Neural progenitor cell (in vitro differentiated cells): Measurements from ENCODE around the gene LIPJ. TPM values are rescaled to one million over a fixed set of nuclear protein-coding genes. Genes with fewer than 3 reads are reported as not detected.

Experiments
- DNase-seq: peaks from one replicate; pipeline ENCODE4 v3.0.0-alpha.2; 2016; ENCODE audit warnings: low spot score
- H2AFZ ChIP-seq: fragments of 200-600 bp; sonication (generic); replicated peaks from 2 replicates; pipeline ENCODE4 v1.6.1; 2016; ENCODE audit warnings: antibody characterized with exemption
- H3F3A ChIP-seq: fragments of 200-600 bp; sonication (generic); 2 replicates; pipeline ENCODE4 v1.6.1; 2016; ENCODE audit warnings: antibody characterized with exemption, low read depth
- H3K27ac ChIP-seq: fragments of 200-600 bp; sonication (generic); 2 replicates; pipeline ENCODE4 v1.5.1; 2016; ENCODE audit warnings: mild to moderate bottlenecking
- H3K27me3 ChIP-seq: fragments of 200-600 bp; sonication (generic); 2 replicates; pipeline ENCODE4 v1.6.1; 2016; ENCODE audit warnings: mild to moderate bottlenecking, moderate library complexity
- H3K36me3 ChIP-seq: fragments of 200-600 bp; sonication (generic); 2 replicates; pipeline ENCODE4 v1.5.1; 2016
- H3K4me1 ChIP-seq: fragments of 200-600 bp; sonication (generic); 2 replicates; pipeline ENCODE4 v1.6.1; 2016; ENCODE audit warnings: mixed run types
- H3K4me2 ChIP-seq: fragments of 200-600 bp; sonication (generic); 2 replicates; pipeline ENCODE4 v1.6.1; 2016
- H3K4me3 ChIP-seq: fragments of 200-600 bp; sonication (generic); 2 replicates; pipeline ENCODE4 v1.5.1; 2016
- H3K79me2 ChIP-seq: fragments of 200-600 bp; sonication (generic); 2 replicates; pipeline ENCODE4 v1.6.1; 2016; ENCODE audit warnings: low read depth
- H3K9ac ChIP-seq: fragments of 200-600 bp; sonication (generic); 2 replicates; pipeline ENCODE4 v1.6.1; 2016
- H3K9me3 ChIP-seq: fragments of 200-600 bp; sonication (generic); 2 replicates; pipeline ENCODE4 v1.5.1; 2016; ENCODE audit warnings: low read depth
- H4K20me1 ChIP-seq: fragments of 200-600 bp; sonication (generic); 2 replicates; pipeline ENCODE4 v1.6.1; 2016; ENCODE audit warnings: low read depth
- H3K27ac Mint-ChIP-seq: 3 replicates; pipeline ENCODE4 v1.8.0; 2021; ENCODE audit warnings: mixed read lengths
- H3K27me3 Mint-ChIP-seq: 2 replicates; pipeline ENCODE4 v1.8.0; 2022; ENCODE audit warnings: low read depth, mild to moderate bottlenecking, inconsistent platforms, moderate library complexity, mixed read lengths; ENCODE audit not compliant: insufficient read depth
- H3K36me3 Mint-ChIP-seq: 3 replicates; pipeline ENCODE4 v1.8.0; 2021; ENCODE audit warnings: mixed read lengths
- H3K4me1 Mint-ChIP-seq: 3 replicates; pipeline ENCODE4 v1.8.0; 2021; ENCODE audit warnings: mixed read lengths
- H3K4me3 Mint-ChIP-seq: 3 replicates; pipeline ENCODE4 v1.8.0; 2021; ENCODE audit warnings: mild to moderate bottlenecking, moderate library complexity, mixed read lengths
- H3K9me3 Mint-ChIP-seq: 3 replicates; pipeline ENCODE4 v1.8.0; 2020; ENCODE audit warnings: mixed read lengths
- EZH2 ChIP-seq: fragments of 200-600 bp; sonication (generic); IDR thresholded peaks from 2 replicates; pipeline ENCODE4 v1.6.1; 2017; ENCODE audit warnings: antibody characterized with exemption, mild to moderate bottlenecking, moderate library complexity
- EZH2phosphoT487 ChIP-seq: fragments of 200-600 bp; sonication (generic); IDR thresholded peaks from 2 replicates; pipeline ENCODE4 v1.6.1; 2017; ENCODE audit warnings: antibody characterized with exemption
- total RNA-seq: library from RNA; depleted of rRNA; stranded (reverse); fragments of >200 nt; gene quantifications from 2 replicates; pipeline ENCODE4 v1.2.3, GENCODE V29; 2015; ENCODE audit warnings: low replicate concordance
- TF ChIP-seq, protein P1 (sequence below): fragments of 200-600 bp; sonication (generic); IDR thresholded peaks from 2 replicates; pipeline ENCODE4 v1.5.1; 2017; ENCODE audit warnings: antibody characterized with exemption, mild to moderate bottlenecking

The LIPJ gene
- total RNA-seq, 1 donor from 2014 or later, result 0.39 TPM

DNA sequence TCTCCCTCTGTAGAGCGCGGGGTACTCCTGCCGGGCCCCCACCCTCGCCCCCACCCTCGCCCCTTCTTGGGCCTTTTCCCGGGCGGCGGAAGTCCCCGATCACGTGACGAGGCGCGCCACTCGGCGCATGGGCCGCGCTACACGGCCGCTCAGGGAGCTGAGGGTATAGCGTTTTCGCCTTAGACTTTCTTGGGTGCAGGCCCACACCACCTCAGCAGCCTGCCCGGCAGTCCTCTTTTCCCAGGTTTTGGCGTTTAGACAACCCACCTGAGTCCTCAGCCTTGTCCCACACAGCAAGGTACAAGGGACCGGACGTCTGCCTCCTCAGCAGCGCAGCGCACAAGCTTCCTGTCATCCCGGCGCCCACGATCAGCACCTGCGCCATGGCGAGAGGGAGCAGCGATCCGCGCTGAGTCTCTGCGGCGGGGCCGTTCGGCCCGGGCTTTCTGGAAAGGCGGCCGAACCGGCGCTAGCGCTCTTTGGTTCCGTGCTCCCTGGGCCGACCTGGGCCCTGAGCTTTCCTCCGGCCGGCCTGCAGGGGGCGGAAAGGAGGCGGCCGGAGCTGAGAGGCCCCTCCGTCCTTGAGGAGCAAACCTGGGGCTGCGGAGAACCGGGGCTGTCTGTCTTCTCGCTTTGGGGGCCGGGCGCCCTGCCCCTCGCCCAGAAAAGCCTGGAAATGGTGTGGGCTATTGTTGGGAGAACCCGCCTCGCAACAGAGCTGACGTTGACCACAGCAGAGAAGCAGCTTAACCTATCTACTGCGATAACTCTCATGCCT lies 3.6 kb upstream of the LIPJ start, which contains the start of gene RNLS:
RNLS (minus strand) TSS at position 513 of the 778 bp plus-strand sequence.
- Histone ChIP-seq H3K27ac (no peak within 1 kb of the TSS), H3F3A (no peaks in the 10 kb centered on the region), H4K20me1 (no peaks in the 10 kb centered on the region), H3K4me3 (peak within 1 kb of the TSS; percentile 53), H3K4me2 (peak within 1 kb of the TSS; percentile 82), H3K4me1 (no peaks in the 10 kb centered on the region), H3K27me3 (peaks cover 31% of the 10 kb centered on the region), H3K9ac (peak within 1 kb of the TSS; percentile 24), H2AFZ (peak within 1 kb of the TSS; percentile 99), H3K9me3 (no peaks in the 10 kb centered on the region), H3K36me3 (peaks cover 4% of the 10 kb centered on the region), H3K79me2 (no peaks in the 10 kb centered on the region)
- H3K9me3 Mint-ChIP-seq, result peaks cover 4% of the 10 kb centered on the region
- peaks cover 3% of the 10 kb centered on the region for H3K4me1 Mint-ChIP-seq
- peak within 1 kb of the TSS; percentile 82 for H3K4me3 Mint-ChIP-seq
- peak; percentile 69 for DNase-seq
- no peaks in the 10 kb centered on the region for H3K27me3 Mint-ChIP-seq
- TF ChIP-seq EZH2 (peak; percentile 36), EZH2phosphoT487 (peak; percentile 36)
- TF ChIP-seq, protein P1, sequence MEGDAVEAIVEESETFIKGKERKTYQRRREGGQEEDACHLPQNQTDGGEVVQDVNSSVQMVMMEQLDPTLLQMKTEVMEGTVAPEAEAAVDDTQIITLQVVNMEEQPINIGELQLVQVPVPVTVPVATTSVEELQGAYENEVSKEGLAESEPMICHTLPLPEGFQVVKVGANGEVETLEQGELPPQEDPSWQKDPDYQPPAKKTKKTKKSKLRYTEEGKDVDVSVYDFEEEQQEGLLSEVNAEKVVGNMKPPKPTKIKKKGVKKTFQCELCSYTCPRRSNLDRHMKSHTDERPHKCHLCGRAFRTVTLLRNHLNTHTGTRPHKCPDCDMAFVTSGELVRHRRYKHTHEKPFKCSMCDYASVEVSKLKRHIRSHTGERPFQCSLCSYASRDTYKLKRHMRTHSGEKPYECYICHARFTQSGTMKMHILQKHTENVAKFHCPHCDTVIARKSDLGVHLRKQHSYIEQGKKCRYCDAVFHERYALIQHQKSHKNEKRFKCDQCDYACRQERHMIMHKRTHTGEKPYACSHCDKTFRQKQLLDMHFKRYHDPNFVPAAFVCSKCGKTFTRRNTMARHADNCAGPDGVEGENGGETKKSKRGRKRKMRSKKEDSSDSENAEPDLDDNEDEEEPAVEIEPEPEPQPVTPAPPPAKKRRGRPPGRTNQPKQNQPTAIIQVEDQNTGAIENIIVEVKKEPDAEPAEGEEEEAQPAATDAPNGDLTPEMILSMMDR, result peak; percentile 77
- H3K36me3 Mint-ChIP-seq, result no peaks in the 10 kb centered on the region
- H3K27ac Mint-ChIP-seq, result no peak within 1 kb of the TSS

DNA sequence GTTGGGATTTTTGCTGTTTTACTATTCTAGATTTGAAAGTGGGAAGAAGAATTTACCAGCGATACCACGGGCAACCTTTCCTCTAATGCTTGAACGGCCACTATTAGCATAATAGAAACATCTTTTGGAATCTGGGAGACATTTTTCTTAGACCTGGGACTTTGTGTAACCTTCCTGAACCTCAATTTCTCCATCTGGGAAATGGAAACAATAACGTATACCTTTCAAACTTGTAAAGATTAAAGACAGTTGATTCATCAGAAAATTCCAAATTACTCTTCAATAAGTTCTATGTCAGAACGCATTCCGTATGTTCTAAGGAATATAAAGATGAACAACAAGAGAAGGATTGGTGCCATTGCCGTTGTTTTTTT lies 3.0 kb upstream of the LIPJ start:
- no peaks in the 10 kb centered on the region for H3K36me3 Mint-ChIP-seq
- H3K4me1 Mint-ChIP-seq, result peaks cover 3% of the 10 kb centered on the region
- Histone ChIP-seq H3K4me1 (no peaks in the 10 kb centered on the region), H3K9ac (no peak overlapping the region), H3K36me3 (peaks cover 4% of the 10 kb centered on the region), H3K4me2 (peak overlapping the region; percentile 82), H3K27ac (no peak overlapping the region), H3F3A (no peaks in the 10 kb centered on the region), H3K79me2 (no peaks in the 10 kb centered on the region), H4K20me1 (no peaks in the 10 kb centered on the region), H3K27me3 (peaks cover 37% of the 10 kb centered on the region), H3K4me3 (peak overlapping the region; percentile 53), H3K9me3 (no peaks in the 10 kb centered on the region), H2AFZ (peak overlapping the region; percentile 99)
- peak overlapping the region; percentile 82 for H3K4me3 Mint-ChIP-seq
- H3K9me3 Mint-ChIP-seq, result peaks cover 4% of the 10 kb centered on the region
- no peak overlapping the region for H3K27ac Mint-ChIP-seq
- DNase-seq, result no peak
- no peaks in the 10 kb centered on the region for H3K27me3 Mint-ChIP-seq
- TF ChIP-seq EZH2 (peak; percentile 25), EZH2phosphoT487 (no peak)

DNA sequence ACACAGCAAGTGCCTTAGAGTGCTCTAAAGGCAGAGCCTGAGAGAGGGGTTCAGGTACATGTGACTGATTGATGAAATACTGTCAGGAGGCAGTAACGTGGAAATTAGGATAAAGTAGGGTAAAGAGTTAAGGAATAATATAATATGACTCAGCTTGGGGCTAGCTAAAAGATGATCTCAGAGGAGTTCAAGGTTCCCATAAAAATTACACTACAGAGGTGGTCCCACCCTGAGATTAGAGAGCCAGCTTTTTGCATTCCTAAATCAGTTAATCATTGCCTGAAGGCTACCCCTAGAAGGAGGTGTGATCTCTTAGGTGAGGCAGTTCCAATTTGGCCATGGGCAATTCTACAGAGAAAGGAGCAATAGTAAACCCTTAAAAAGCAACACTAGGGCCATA lies 5.8 kb downstream of the LIPJ start:
- Mint-ChIP-seq H3K9me3 (no peaks in the 10 kb centered on the region), H3K27ac (no peak overlapping the region), H3K4me3 (no peak overlapping the region), H3K4me1 (no peaks in the 10 kb centered on the region), H3K36me3 (no peaks in the 10 kb centered on the region), H3K27me3 (no peaks in the 10 kb centered on the region)
- Histone ChIP-seq H3K4me3 (no peak overlapping the region), H3K4me2 (no peak overlapping the region), H3K9me3 (no peaks in the 10 kb centered on the region), H3F3A (no peaks in the 10 kb centered on the region), H3K36me3 (no peaks in the 10 kb centered on the region), H3K27ac (no peak overlapping the region), H3K27me3 (peaks cover 44% of the 10 kb centered on the region), H3K4me1 (peaks cover 4% of the 10 kb centered on the region), H3K79me2 (no peaks in the 10 kb centered on the region), H3K9ac (no peak overlapping the region), H4K20me1 (no peaks in the 10 kb centered on the region), H2AFZ (no peak overlapping the region)
- DNase-seq, result no peak
- TF ChIP-seq EZH2 (no peak), EZH2phosphoT487 (no peak)
- TF ChIP-seq, protein P1, result no peak

DNA sequence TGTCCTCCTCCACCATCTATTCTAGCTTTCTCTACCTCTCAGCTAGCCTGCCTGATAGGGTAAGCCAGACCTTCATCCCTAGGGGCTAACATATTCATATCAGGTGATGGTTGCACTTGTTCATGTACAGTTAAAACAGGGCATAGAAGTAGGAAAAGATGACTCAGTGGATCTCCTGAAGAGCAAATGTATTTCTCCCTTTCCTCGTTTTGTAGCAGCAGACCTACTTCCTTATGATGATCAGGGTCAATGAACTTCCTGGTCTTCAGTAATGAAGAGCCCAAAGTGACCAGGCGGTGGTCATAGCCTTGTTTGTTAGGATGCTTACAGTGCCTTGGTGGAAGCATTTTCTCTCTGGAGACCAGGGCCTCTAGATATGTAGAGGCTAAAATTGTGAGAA lies 6.3 kb downstream of the LIPJ start:
- H4K20me1 ChIP-seq, result no peaks in the 10 kb centered on the region
- no peak overlapping the region for H3K27ac Mint-ChIP-seq
- H3K9me3 ChIP-seq, result no peaks in the 10 kb centered on the region
- H3K4me3 Mint-ChIP-seq, result no peak overlapping the region
- H3F3A ChIP-seq, result no peaks in the 10 kb centered on the region
- no peak overlapping the region for H3K27ac ChIP-seq
- H3K36me3 Mint-ChIP-seq, result no peaks in the 10 kb centered on the region
- peaks cover 4% of the 10 kb centered on the region for H3K4me1 ChIP-seq
- no peak for DNase-seq
- H3K4me2 ChIP-seq, result no peak overlapping the region
- no peaks in the 10 kb centered on the region for H3K9me3 Mint-ChIP-seq
- TF ChIP-seq, protein P1, result no peak
- no peak for TF ChIP-seq EZH2phosphoT487
- no peak for TF ChIP-seq EZH2
- no peak overlapping the region for H2AFZ ChIP-seq
- no peaks in the 10 kb centered on the region for H3K27me3 Mint-ChIP-seq
- no peak overlapping the region for H3K9ac ChIP-seq
- H3K27me3 ChIP-seq, result peaks cover 39% of the 10 kb centered on the region
- H3K79me2 ChIP-seq, result no peaks in the 10 kb centered on the region
- H3K4me1 Mint-ChIP-seq, result no peaks in the 10 kb centered on the region
- no peaks in the 10 kb centered on the region for H3K36me3 ChIP-seq
- H3K4me3 ChIP-seq, result no peak overlapping the region
